ENCODE results near the gene CEP72. TPM values are rescaled to one million over a fixed set of nuclear protein-coding genes. Genes with fewer than 3 reads are reported as not detected.

The CEP72 gene
- total RNA-seq, 1 experiment from 2014 or later: 14.6 TPM

GRCh38 chr5:595285-595875, 16.8 kb upstream of the CEP72 start:
- Histone ChIP-seq H2AFZ (ENCODE audit: low read length) (no peak overlapping the region), H3K4me3 (ENCODE audit: low read length) (no peak overlapping the region), H3K9ac (ENCODE audit: low read length) (no peak overlapping the region), H3K4me1 (ENCODE audit: low read length) (peaks cover 6% of the 10 kb centered on the region), H3K4me2 (ENCODE audit: low read depth, low read length, poor library complexity, severe bottlenecking) (no peak overlapping the region), H3K36me3 (ENCODE audit: insufficient read depth, low read length) (no peaks in the 10 kb centered on the region), H3K79me2 (ENCODE audit: low read length) (no peaks in the 10 kb centered on the region), H3K27me3 (ENCODE audit: low read length) (no peaks in the 10 kb centered on the region), H4K20me1 (ENCODE audit: insufficient read depth, low read depth, low read length) (no peaks in the 10 kb centered on the region), H3K9me3 (ENCODE audit: low read length) (peaks cover under 1% of the 10 kb centered on the region), H3K9me2 (replicated peaks; ENCODE audit: insufficient read depth, low read length) (no peaks in the 10 kb centered on the region), H3K27ac (ENCODE audit: low read length) (no peak overlapping the region)
- no peak for DNase-seq

- no peaks in the 10 kb centered on the region for H3K79me2 ChIP-seq (ENCODE audit: low read length)
These were observed 14.1 kb upstream of the CEP72 start for GRCh38 chr5:597871-598563.

GRCh38 chr5:598564-598890, 13.6 kb upstream of the CEP72 start:
- Histone ChIP-seq H3K27ac (ENCODE audit: low read length) (no peak overlapping the region), H4K20me1 (ENCODE audit: insufficient read depth, low read depth, low read length) (no peaks in the 10 kb centered on the region), H3K79me2 (ENCODE audit: low read length) (no peaks in the 10 kb centered on the region), H3K9ac (ENCODE audit: low read length) (no peak overlapping the region), H2AFZ (ENCODE audit: low read length) (no peak overlapping the region), H3K27me3 (ENCODE audit: low read length) (no peaks in the 10 kb centered on the region), H3K9me2 (replicated peaks; ENCODE audit: insufficient read depth, low read length) (no peaks in the 10 kb centered on the region), H3K4me2 (ENCODE audit: low read depth, low read length, poor library complexity, severe bottlenecking) (no peak overlapping the region), H3K9me3 (ENCODE audit: low read length) (no peaks in the 10 kb centered on the region), H3K36me3 (ENCODE audit: insufficient read depth, low read length) (no peaks in the 10 kb centered on the region), H3K4me3 (ENCODE audit: low read length) (no peak overlapping the region), H3K4me1 (ENCODE audit: low read length) (peaks cover 6% of the 10 kb centered on the region)
- DNase-seq: no peak

More at GRCh38 chr5:597871-598563, 14.1 kb upstream of the CEP72 start:
- no peak for DNase-seq
- H2AFZ ChIP-seq (ENCODE audit: low read length): no peak overlapping the region
- no peak overlapping the region for H3K4me3 ChIP-seq (ENCODE audit: low read length)
- no peak overlapping the region for H3K4me2 ChIP-seq (ENCODE audit: low read depth, low read length, poor library complexity, severe bottlenecking)
- no peaks in the 10 kb centered on the region for H4K20me1 ChIP-seq (ENCODE audit: insufficient read depth, low read depth, low read length)
- H3K9me3 ChIP-seq (ENCODE audit: low read length): no peaks in the 10 kb centered on the region
- H3K9ac ChIP-seq (ENCODE audit: low read length): no peak overlapping the region
- H3K27me3 ChIP-seq (ENCODE audit: low read length): no peaks in the 10 kb centered on the region
- H3K27ac ChIP-seq (ENCODE audit: low read length): no peak overlapping the region
- H3K36me3 ChIP-seq (ENCODE audit: insufficient read depth, low read length): no peaks in the 10 kb centered on the region
- no peaks in the 10 kb centered on the region for H3K9me2 ChIP-seq (replicated peaks; ENCODE audit: insufficient read depth, low read length)
- peaks cover 6% of the 10 kb centered on the region for H3K4me1 ChIP-seq (ENCODE audit: low read length)

- Histone ChIP-seq H3K4me2 (ENCODE audit: low read depth, low read length, poor library complexity, severe bottlenecking) (no peak overlapping the region), H3K9me2 (replicated peaks; ENCODE audit: insufficient read depth, low read length) (no peaks in the 10 kb centered on the region), H3K4me3 (ENCODE audit: low read length) (no peak overlapping the region), H3K79me2 (ENCODE audit: low read length) (no peaks in the 10 kb centered on the region), H3K27me3 (ENCODE audit: low read length) (no peaks in the 10 kb centered on the region), H3K9me3 (ENCODE audit: low read length) (no peaks in the 10 kb centered on the region), H3K4me1 (ENCODE audit: low read length) (no peaks in the 10 kb centered on the region), H4K20me1 (ENCODE audit: insufficient read depth, low read depth, low read length) (no peaks in the 10 kb centered on the region), H3K27ac (ENCODE audit: low read length) (no peak overlapping the region), H3K9ac (ENCODE audit: low read length) (no peak overlapping the region), H2AFZ (ENCODE audit: low read length) (no peak overlapping the region), H3K36me3 (ENCODE audit: insufficient read depth, low read length) (no peaks in the 10 kb centered on the region)
- DNase-seq: no peak
These were observed 11.1 kb upstream of the CEP72 start for GRCh38 chr5:600886-601541.

- Histone ChIP-seq H3K9ac (ENCODE audit: low read length) (no peak overlapping the region), H3K9me3 (ENCODE audit: low read length) (no peaks in the 10 kb centered on the region), H3K27ac (ENCODE audit: low read length) (no peak overlapping the region), H3K9me2 (replicated peaks; ENCODE audit: insufficient read depth, low read length) (no peaks in the 10 kb centered on the region), H4K20me1 (ENCODE audit: insufficient read depth, low read depth, low read length) (no peaks in the 10 kb centered on the region), H3K4me1 (ENCODE audit: low read length) (peaks cover under 1% of the 10 kb centered on the region), H3K79me2 (ENCODE audit: low read length) (no peaks in the 10 kb centered on the region), H3K36me3 (ENCODE audit: insufficient read depth, low read length) (no peaks in the 10 kb centered on the region), H2AFZ (ENCODE audit: low read length) (no peak overlapping the region), H3K27me3 (ENCODE audit: low read length) (no peaks in the 10 kb centered on the region), H3K4me3 (ENCODE audit: low read length) (no peak overlapping the region), H3K4me2 (ENCODE audit: low read depth, low read length, poor library complexity, severe bottlenecking) (no peak overlapping the region)
- no peak for DNase-seq
These were observed 10.2 kb upstream of the CEP72 start for GRCh38 chr5:601771-602465.

- Histone ChIP-seq H3K9ac (ENCODE audit: low read length) (no peak overlapping the region), H3K36me3 (ENCODE audit: insufficient read depth, low read length) (no peaks in the 10 kb centered on the region), H4K20me1 (ENCODE audit: insufficient read depth, low read depth, low read length) (no peaks in the 10 kb centered on the region), H3K27me3 (ENCODE audit: low read length) (no peaks in the 10 kb centered on the region), H2AFZ (ENCODE audit: low read length) (no peak overlapping the region), H3K4me3 (ENCODE audit: low read length) (no peak overlapping the region), H3K4me2 (ENCODE audit: low read depth, low read length, poor library complexity, severe bottlenecking) (no peak overlapping the region), H3K4me1 (ENCODE audit: low read length) (peaks cover 7% of the 10 kb centered on the region), H3K27ac (ENCODE audit: low read length) (no peak overlapping the region), H3K79me2 (ENCODE audit: low read length) (no peaks in the 10 kb centered on the region), H3K9me3 (ENCODE audit: low read length) (no peaks in the 10 kb centered on the region), H3K9me2 (replicated peaks; ENCODE audit: insufficient read depth, low read length) (no peaks in the 10 kb centered on the region)
- DNase-seq: no peak
These were observed 9.6 kb upstream of the CEP72 start for GRCh38 chr5:602466-603035.

GRCh38 chr5:603081-603998, 8.8 kb upstream of the CEP72 start:
- no peak for DNase-seq
- H3K79me2 ChIP-seq (ENCODE audit: low read length): no peaks in the 10 kb centered on the region
- H3K9ac ChIP-seq (ENCODE audit: low read length): no peak overlapping the region
- no peak overlapping the region for H3K4me3 ChIP-seq (ENCODE audit: low read length)
- H3K27ac ChIP-seq (ENCODE audit: low read length): no peak overlapping the region
- H4K20me1 ChIP-seq (ENCODE audit: insufficient read depth, low read depth, low read length): no peaks in the 10 kb centered on the region
- H3K27me3 ChIP-seq (ENCODE audit: low read length): no peaks in the 10 kb centered on the region
- H3K4me2 ChIP-seq (ENCODE audit: low read depth, low read length, poor library complexity, severe bottlenecking): no peak overlapping the region
- H2AFZ ChIP-seq (ENCODE audit: low read length): no peak overlapping the region
- H3K9me2 ChIP-seq (replicated peaks; ENCODE audit: insufficient read depth, low read length): no peaks in the 10 kb centered on the region
- H3K36me3 ChIP-seq (ENCODE audit: insufficient read depth, low read length): no peaks in the 10 kb centered on the region
- H3K4me1 ChIP-seq (ENCODE audit: low read length): peaks cover 12% of the 10 kb centered on the region
- no peaks in the 10 kb centered on the region for H3K9me3 ChIP-seq (ENCODE audit: low read length)
